ENCODE results near the gene SLC6A5. TPM values are rescaled to one million over a fixed set of nuclear protein-coding genes. Genes with fewer than 3 reads are reported as not detected.

SLC6A5 gene
- total and polyA plus RNA-seq, 11 donors: not detected

- ATAC-seq (peak in 3 of 4 donors; percentile 41 to 56 (median 47)), DNase-seq (no peak)
- Histone ChIP-seq H3K36me3 (no peaks in the 10 kb centered on the region), H3K27ac (no peak overlapping the region), H3K9me3 (no peaks in the 10 kb centered on the region), H3K27me3 (peaks cover 0 to 14% (median 0%) of the 10 kb centered on the region in 9 donors), H3K4me1 (no peaks in the 10 kb centered on the region), H3K4me3 (no peak overlapping the region)
- 36 to 41% (median 38%) methylated on average over 4 of the region's 4 CpGs for WGBS, 4 donors
- no peak for TF ChIP-seq POLR2A (IDR thresholded peaks at IDR 0.05)
- TF ChIP-seq CTCF (IDR thresholded peaks at IDR 0.05): peak; percentile 68 to 90 (median 86)
- intact Hi-C loops (cut with DNase I): loop anchor here in 9 of 10 donors (2.0 to 10.0 kb wide), 8 partner anchors 864 to 1657 kb away; no protein-coding TSS in a partner anchor
Measured at GRCh38 chr11:20647976-20648565, 48.7 kb downstream of the SLC6A5 start.

GRCh38 chr11:20652150-20652806 is 52.9 kb downstream of the SLC6A5 start:
- DNase-seq (no peak), ATAC-seq (no peak)
- H3K27ac ChIP-seq: no peak overlapping the region
- peaks cover 0 to 32% (median 0%) of the 10 kb centered on the region in 9 donors for H3K27me3 ChIP-seq
- no peaks in the 10 kb centered on the region for H3K4me1 ChIP-seq
- TF ChIP-seq POLR2A (IDR thresholded peaks at IDR 0.05) (no peak), CTCF (IDR thresholded peaks at IDR 0.05) (no peak)
- H3K36me3 ChIP-seq: no peaks in the 10 kb centered on the region
- WGBS, 4 donors: 80 to 85% (median 82%) methylated on average over 13 of the region's 13 CpGs
- intact Hi-C loops (cut with DNase I): loop anchor here in 1 of 10 donors (10.0 kb wide), 1 partner anchor 1643 kb away; no protein-coding TSS in a partner anchor
- H3K9me3 ChIP-seq: no peaks in the 10 kb centered on the region
- no peak overlapping the region for H3K4me3 ChIP-seq

- intact Hi-C loops (cut with DNase I): loop anchor here in 1 of 10 donors (10.0 kb wide), 1 partner anchor 1641 kb away; no protein-coding TSS in a partner anchor
- H3K4me3 ChIP-seq: no peak overlapping the region
- H3K4me1 ChIP-seq: no peaks in the 10 kb centered on the region
- no peak for ATAC-seq
- no peaks in the 10 kb centered on the region for H3K9me3 ChIP-seq
- H3K27me3 ChIP-seq: peaks cover 0 to 32% (median 0%) of the 10 kb centered on the region in 9 donors
- 70 to 78% (median 75%) methylated on average over 3 of the region's 3 CpGs for whole genome bisulfite sequencing, 4 donors
- H3K36me3 ChIP-seq: no peaks in the 10 kb centered on the region
- H3K27ac ChIP-seq: no peak overlapping the region
- TF ChIP-seq CTCF (IDR thresholded peaks at IDR 0.05) (no peak), POLR2A (IDR thresholded peaks at IDR 0.05) (no peak)
- no peak for DNase-seq
Measured at GRCh38 chr11:20654038-20654437, 54.6 kb downstream of the SLC6A5 start.

- peaks cover 0 to 3% (median 0%) of the 10 kb centered on the region in 12 donors for H3K9me3 ChIP-seq
- H3K27ac ChIP-seq: no peak overlapping the region
- H3K4me3 ChIP-seq: no peak overlapping the region
- ATAC-seq (no peak), DNase-seq (no peak)
- intact Hi-C loops (cut with DNase I): loop anchor here in 1 of 10 donors (10.0 kb wide), 1 partner anchor 1638 kb away; no protein-coding TSS in a partner anchor
- no peaks in the 10 kb centered on the region for H3K36me3 ChIP-seq
- H3K27me3 ChIP-seq: peaks cover 0 to 28% (median 0%) of the 10 kb centered on the region in 9 donors
- whole genome bisulfite sequencing, 4 donors: 79 to 86% (median 83%) methylated on average over 4 of the region's 4 CpGs
- no peak for TF ChIP-seq POLR2A (IDR thresholded peaks at IDR 0.05)
- no peak for TF ChIP-seq CTCF (IDR thresholded peaks at IDR 0.05)
- H3K4me1 ChIP-seq: no peaks in the 10 kb centered on the region
Measured at GRCh38 chr11:20656901-20657300, 57.5 kb downstream of the SLC6A5 start.
